Measurements from ENCODE around the gene ARFGAP1.

The ARFGAP1 gene

DNA sequence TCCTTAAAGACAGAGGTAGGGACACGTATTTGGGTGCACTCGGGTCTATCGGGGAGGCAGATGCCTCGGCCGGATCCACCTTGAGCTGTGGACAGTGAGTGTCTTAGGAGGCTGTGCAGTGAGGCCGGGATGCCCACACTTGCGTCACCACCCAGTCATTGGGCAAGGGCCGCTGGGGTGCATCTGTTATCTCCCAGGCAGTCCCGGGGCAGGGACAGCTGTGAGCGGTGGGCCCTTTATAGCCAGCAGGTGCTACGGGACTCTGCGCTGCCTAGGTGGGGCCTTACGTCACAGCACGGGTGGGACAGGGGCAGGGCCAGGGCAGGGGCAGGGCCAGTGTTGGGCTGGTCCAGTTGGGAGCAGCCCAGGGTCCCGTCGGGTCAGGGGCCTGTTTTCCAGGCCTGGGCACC lies 19.7 kb downstream of the ARFGAP1 start:
- Mint-ChIP-seq H3K4me1 (ENCODE audit: low read depth) (peaks cover 2% of the 10 kb centered on the region), H3K4me3 (no peak overlapping the region), H3K27me3 (ENCODE audit: low read depth) (peaks cover 9% of the 10 kb centered on the region), H3K27ac (no peak overlapping the region), H3K36me3 (ENCODE audit: low read depth) (peaks cover 4% of the 10 kb centered on the region), H3K9me3 (no peaks in the 10 kb centered on the region)
- no peak for DNase-seq (ENCODE audit: low spot score)

DNA sequence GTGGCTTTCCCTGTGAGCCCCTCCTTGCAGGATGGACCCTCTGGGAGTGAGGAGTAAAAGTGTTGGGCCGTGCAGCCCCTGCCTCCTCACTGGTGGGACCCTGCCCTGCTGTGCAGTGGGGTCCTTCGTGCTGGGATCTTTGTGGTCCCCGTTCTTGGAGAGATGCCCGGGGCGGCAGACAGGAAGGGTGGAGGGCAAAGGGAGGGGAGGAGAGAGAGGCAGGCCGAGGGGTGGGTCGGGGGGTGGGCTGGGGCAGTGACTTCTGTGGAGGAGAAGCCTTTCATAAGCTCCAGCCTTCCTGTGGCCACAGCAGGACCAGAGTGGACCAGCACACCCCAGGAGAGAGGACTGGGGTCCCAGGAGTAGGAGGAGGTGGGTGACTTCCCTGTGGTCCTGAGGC lies 20.3 kb downstream of the ARFGAP1 start, which contains the start of gene COL20A1:
COL20A1 (plus strand) TSS at position 283 of the 400 bp plus-strand sequence. CDS start 1,922 bp downstream, outside the sequence.
- no peak for DNase-seq (ENCODE audit: low spot score)
- no peak within 1 kb of the TSS for H3K27ac Mint-ChIP-seq
- peaks cover 2% of the 10 kb centered on the region for H3K4me1 Mint-ChIP-seq (ENCODE audit: low read depth)
- no peak within 1 kb of the TSS for H3K4me3 Mint-ChIP-seq
- H3K36me3 Mint-ChIP-seq (ENCODE audit: low read depth), result peaks cover 4% of the 10 kb centered on the region
- H3K27me3 Mint-ChIP-seq (ENCODE audit: low read depth), result peaks cover 9% of the 10 kb centered on the region
- no peaks in the 10 kb centered on the region for H3K9me3 Mint-ChIP-seq

DNA sequence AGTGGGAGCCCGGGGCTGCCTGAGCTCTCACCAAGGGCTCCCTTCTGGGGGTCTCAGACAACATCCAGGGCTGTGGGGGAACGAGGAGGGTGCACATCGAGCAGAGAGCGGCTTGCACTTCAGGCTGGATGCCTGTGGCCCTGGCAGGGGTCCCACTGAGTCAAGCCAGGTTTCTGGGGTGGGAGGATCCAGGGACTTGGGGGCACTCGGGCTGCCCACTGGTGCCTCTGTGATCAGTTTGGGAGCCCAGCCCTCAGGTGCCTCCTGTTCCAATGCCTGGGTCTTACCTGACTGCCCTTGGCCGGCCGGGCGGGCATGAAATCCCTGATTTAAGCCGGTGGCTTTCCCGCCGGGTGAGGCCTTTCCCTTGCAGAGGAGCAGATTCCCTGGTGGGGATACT lies 20.8 kb downstream of the ARFGAP1 start:
- no peak overlapping the region for H3K27ac Mint-ChIP-seq

DNA sequence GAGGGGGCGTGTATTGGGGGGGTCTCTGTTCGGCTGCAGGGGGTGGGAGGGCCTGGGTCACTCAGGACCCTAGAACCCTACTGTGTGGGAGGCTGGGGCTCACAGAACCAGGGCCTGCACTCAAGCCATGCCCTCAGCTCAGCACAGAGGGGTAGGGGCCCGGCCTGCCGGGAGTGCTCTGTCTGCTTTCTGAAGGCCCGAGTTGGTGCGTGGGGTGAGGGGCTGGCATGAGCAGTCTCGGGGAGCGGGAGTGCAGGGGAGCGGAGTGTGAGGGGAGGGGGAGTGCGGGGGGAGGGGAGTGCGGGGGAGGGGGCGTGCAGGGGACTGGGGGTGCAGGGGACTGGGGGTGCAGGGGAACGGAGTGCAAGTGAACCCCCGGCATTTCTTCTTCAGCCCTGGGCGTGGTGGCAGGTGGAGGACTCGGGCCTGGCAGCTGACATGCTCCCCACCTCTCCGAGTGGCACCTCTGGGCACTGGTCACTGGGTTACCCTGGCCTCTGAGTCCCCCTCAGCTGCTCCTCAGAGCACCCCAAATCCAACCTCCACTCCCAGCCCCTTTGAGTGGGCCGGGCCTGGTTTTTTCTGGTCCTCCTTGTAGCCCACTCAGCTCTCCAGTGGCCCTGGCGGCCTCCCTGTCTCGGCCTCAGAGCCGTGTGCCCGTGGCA lies 21.4 kb downstream of the ARFGAP1 start:
- no peak for DNase-seq (ENCODE audit: low spot score)
- Mint-ChIP-seq H3K27me3 (ENCODE audit: low read depth) (peaks cover 9% of the 10 kb centered on the region), H3K9me3 (no peaks in the 10 kb centered on the region), H3K4me1 (ENCODE audit: low read depth) (peaks cover 2% of the 10 kb centered on the region), H3K4me3 (no peak overlapping the region), H3K27ac (no peak overlapping the region), H3K36me3 (ENCODE audit: low read depth) (peaks cover under 1% of the 10 kb centered on the region)

More for the DNA sequence above, 20.8 kb downstream of the ARFGAP1 start:
- Mint-ChIP-seq H3K27me3 (ENCODE audit: low read depth) (peaks cover 9% of the 10 kb centered on the region), H3K4me1 (ENCODE audit: low read depth) (peaks cover 2% of the 10 kb centered on the region), H3K36me3 (ENCODE audit: low read depth) (peaks cover 4% of the 10 kb centered on the region), H3K9me3 (no peaks in the 10 kb centered on the region), H3K4me3 (no peak overlapping the region)
- DNase-seq (ENCODE audit: low spot score), result no peak

DNA sequence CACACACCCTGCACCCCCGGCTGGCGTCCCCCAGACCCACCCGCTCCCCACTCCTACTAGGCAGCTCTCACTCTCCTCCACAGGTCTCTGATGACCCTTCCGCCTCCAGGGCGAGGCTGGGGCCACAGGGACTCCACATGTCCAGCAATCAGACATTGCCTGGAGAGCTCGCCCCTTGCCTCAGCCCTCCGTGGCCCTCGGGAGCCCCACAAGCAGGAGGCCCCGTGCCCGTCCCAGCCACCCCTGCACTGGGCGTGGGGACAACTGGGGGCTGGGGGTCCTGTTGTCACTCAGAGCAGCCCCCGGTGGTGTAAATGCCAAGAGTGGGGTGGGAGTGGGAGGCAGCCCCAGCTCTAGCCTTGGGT lies 21.9 kb downstream of the ARFGAP1 start:
- no peak for DNase-seq (ENCODE audit: low spot score)
- H3K4me3 Mint-ChIP-seq, result no peak overlapping the region
- H3K27ac Mint-ChIP-seq, result no peak overlapping the region
- no peaks in the 10 kb centered on the region for H3K9me3 Mint-ChIP-seq
- peaks cover 9% of the 10 kb centered on the region for H3K27me3 Mint-ChIP-seq (ENCODE audit: low read depth)
- H3K4me1 Mint-ChIP-seq (ENCODE audit: low read depth), result peaks cover 2% of the 10 kb centered on the region
- no peaks in the 10 kb centered on the region for H3K36me3 Mint-ChIP-seq (ENCODE audit: low read depth)

DNA sequence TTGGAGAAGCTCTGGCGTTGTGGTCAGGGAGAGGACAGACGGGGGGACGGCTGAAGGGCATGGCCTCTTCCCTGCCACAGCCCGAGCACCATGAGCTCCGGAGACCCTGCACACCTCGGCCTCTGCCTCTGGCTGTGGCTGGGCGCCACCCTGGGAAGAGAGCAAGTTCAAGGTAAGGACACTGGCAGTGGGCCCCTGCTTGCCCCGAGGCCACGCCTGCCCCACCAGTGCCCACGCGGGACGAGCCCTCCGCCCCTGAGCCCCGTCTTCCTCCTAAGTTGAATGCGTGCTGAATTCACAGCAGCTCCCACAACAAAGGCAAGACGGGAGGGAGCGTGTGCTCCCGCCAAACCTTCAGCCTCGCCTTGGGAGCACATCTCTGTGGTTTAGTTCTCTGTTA lies 22.4 kb downstream of the ARFGAP1 start:
- Mint-ChIP-seq H3K27ac (no peak overlapping the region), H3K4me3 (no peak overlapping the region), H3K36me3 (ENCODE audit: low read depth) (no peaks in the 10 kb centered on the region), H3K27me3 (ENCODE audit: low read depth) (peaks cover 9% of the 10 kb centered on the region), H3K4me1 (ENCODE audit: low read depth) (peaks cover 2% of the 10 kb centered on the region), H3K9me3 (no peaks in the 10 kb centered on the region)
- DNase-seq (ENCODE audit: low spot score), result no peak

DNA sequence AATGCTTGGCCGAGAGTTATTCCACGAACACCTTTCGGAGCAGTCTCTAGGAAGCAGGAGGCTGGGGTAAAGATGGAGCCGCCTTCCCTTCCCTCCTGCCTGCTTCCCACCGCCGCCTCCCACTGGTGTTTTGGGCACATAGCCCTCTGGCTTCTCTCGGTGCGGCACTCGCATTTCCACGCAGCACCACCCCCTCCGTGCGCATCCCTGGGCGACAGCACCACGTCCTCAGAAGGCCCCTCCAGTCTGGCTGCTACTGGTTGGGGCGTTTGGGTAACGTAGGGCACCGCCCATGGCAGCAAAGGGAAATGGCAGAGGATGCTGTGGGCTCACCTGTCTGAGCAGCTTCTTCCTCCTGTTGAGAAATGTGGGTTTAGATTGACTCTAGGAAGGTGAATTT lies 22.8 kb downstream of the ARFGAP1 start:
- Mint-ChIP-seq H3K4me1 (ENCODE audit: low read depth) (peaks cover 2% of the 10 kb centered on the region), H3K27ac (no peak overlapping the region)
- no peak for DNase-seq (ENCODE audit: low spot score)

DNA sequence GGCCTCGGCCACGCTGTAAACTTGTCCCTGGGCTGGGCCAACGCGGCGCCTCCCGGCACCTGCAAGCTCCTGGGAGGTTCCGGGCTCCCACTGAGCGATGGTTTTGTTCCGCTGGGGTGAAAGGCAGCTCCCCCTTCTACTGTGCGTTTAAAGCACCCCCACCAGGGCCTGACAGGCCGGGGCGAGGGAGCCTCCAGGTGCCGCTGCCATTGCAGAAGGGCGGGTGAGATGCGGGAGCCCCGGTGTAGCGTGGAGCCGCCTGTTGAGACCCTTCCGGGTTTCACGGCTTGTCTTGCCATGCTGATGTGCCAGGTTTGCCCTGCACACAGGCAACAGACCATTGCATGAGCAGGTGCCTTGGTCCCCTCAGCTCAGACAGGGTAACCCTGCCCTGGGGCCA lies 23.2 kb downstream of the ARFGAP1 start:
- no peak overlapping the region for H3K27ac Mint-ChIP-seq

More for the DNA sequence above, 22.8 kb downstream of the ARFGAP1 start:
- Mint-ChIP-seq H3K9me3 (no peaks in the 10 kb centered on the region), H3K27me3 (ENCODE audit: low read depth) (peaks cover 9% of the 10 kb centered on the region), H3K4me3 (no peak overlapping the region), H3K36me3 (ENCODE audit: low read depth) (no peaks in the 10 kb centered on the region)

DNA sequence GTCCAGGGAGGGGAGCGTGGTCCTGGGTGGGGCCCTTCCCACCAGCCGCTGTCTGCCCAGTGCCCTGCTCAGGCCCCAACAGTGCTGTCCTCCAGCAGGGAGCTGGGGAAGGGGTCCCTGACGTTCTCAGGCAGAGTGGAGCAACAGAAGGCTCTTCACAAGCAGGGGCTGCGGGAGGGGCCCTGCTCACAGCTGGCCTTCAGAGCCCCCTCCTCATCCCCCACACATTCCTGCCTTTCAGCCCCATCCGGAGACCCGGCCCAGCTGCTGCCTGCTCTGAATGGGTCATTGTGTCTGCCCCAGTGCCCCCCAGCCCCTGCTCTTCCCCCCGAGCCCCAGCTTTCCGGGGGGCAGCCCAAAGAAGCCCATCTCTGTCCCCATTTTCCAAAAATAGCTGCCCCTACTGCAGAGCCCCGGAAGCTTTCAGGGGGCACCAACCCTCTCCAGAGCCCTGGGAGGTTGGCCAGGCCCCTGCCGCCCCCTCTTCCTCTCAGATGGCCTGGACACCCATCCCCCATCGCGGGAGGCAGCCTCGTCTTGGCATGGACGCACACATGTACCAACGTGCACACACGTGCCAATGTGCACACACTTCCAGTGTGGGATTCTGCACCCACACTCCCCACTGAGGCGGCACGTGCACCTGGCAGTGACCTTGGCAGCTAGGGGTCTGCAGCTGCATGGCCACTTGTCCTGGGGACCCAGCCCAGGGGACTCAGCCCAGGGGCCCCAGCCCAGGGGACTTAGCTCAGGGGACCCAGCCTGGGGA lies 24.1 kb downstream of the ARFGAP1 start:
- no peaks in the 10 kb centered on the region for H3K9me3 Mint-ChIP-seq
- H3K27ac Mint-ChIP-seq, result no peak overlapping the region
- peaks cover 9% of the 10 kb centered on the region for H3K27me3 Mint-ChIP-seq (ENCODE audit: low read depth)
- H3K4me1 Mint-ChIP-seq (ENCODE audit: low read depth), result peaks cover 2% of the 10 kb centered on the region
- no peak for DNase-seq (ENCODE audit: low spot score)
- H3K36me3 Mint-ChIP-seq (ENCODE audit: low read depth), result no peaks in the 10 kb centered on the region
- no peak overlapping the region for H3K4me3 Mint-ChIP-seq

More for the DNA sequence above, 23.2 kb downstream of the ARFGAP1 start:
- Mint-ChIP-seq H3K4me1 (ENCODE audit: low read depth) (peaks cover 2% of the 10 kb centered on the region), H3K9me3 (no peaks in the 10 kb centered on the region), H3K4me3 (no peak overlapping the region), H3K27me3 (ENCODE audit: low read depth) (peaks cover 9% of the 10 kb centered on the region), H3K36me3 (ENCODE audit: low read depth) (no peaks in the 10 kb centered on the region)
- no peak for DNase-seq (ENCODE audit: low spot score)

DNA sequence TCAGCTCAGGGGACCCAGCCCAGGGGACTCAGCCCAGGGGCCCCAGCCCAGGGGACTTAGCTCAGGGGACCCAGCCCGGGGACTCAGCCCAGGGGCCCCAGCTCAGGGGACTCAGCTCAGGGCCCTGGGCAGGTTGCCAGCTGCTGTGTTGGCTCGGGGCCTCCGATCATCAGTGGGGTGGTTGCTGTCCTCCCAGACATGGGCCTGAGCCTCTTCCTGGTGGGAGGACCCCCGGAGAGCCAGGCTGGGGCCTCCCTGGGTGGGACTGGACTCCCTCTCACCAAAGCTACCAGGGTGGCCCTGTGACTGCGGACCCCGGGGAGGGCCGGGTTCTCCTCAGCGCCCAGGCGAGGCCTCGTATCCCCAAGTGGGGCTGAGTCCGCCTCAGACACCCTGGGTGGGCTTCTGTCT lies 24.8 kb downstream of the ARFGAP1 start:
- no peak for DNase-seq (ENCODE audit: low spot score)
- H3K4me3 Mint-ChIP-seq, result no peak overlapping the region
- no peaks in the 10 kb centered on the region for H3K36me3 Mint-ChIP-seq (ENCODE audit: low read depth)
- H3K27me3 Mint-ChIP-seq (ENCODE audit: low read depth), result peaks cover 9% of the 10 kb centered on the region
- no peak overlapping the region for H3K27ac Mint-ChIP-seq
- H3K9me3 Mint-ChIP-seq, result no peaks in the 10 kb centered on the region
- H3K4me1 Mint-ChIP-seq (ENCODE audit: low read depth), result peaks cover 2% of the 10 kb centered on the region

DNA sequence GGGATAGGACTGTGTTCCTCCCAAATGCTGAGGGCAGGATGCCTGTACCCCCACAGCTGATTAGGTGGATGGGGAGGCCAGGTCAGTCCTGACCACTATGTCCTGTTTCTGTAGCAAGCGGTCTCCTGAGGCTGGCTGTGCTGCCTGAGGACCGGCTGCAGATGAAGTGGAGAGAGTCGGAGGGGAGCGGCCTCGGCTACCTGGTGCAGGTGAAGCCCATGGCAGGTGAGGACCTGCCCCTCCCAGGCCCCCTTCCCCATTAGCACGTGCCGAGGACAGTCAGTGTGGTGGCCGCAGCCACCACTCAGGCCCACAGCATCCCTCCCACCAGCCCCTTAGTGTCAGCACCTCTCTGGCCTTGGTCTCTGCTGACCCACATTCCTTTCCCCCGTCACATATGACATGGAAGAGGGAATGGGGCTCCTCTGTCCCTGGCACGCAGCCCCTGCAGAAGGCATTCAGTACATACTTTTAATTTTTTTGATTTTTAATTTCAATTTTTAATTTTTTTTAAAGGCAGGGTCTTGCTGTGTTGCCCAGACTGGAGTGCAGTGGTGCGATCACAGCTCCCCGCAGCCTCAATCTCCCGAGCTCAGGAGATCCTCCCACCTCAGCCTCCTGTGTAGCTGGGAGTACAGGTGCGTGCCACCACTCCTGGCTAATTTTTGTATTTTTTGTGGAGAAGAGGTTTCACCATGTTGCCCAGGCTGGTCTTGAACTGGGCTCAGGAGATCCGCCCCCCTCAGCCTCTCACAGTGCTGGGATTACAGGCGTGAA lies 25.4 kb downstream of the ARFGAP1 start:
- H3K9me3 Mint-ChIP-seq, result no peaks in the 10 kb centered on the region
- H3K27ac Mint-ChIP-seq, result no peak overlapping the region
- peaks cover 2% of the 10 kb centered on the region for H3K4me1 Mint-ChIP-seq (ENCODE audit: low read depth)
- no peaks in the 10 kb centered on the region for H3K36me3 Mint-ChIP-seq (ENCODE audit: low read depth)
- H3K4me3 Mint-ChIP-seq, result no peak overlapping the region
- DNase-seq (ENCODE audit: low spot score), result no peak
- peaks cover 9% of the 10 kb centered on the region for H3K27me3 Mint-ChIP-seq (ENCODE audit: low read depth)

DNA sequence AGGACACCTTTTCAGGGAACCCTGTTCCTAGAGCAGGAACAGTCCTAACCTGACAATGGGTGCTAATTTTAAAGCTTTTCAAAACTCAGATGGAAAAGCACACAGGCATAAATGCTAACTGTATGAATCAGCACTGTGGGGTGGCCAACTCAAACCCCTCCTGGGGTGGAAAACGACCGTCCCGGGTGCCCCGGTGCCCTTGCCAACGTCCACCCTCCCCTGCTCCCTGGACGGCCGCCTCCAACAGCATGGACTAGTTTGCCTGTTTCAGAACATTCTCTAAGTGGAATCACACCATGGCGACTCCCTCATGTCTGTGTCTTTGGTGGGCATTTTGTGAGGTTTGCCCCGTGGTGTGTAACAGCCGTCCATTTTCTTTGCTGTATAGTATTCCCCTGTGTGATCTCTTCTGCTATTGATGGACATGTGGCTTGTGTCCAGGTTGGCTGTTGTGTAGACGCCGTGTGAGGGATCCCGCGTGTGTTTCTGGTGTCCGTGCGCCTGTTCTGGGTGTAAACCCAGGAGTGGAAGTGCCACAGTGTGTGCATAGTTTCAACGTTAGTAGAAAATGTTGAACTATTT lies 26.2 kb downstream of the ARFGAP1 start:
- H3K4me3 Mint-ChIP-seq, result no peak overlapping the region
- no peak overlapping the region for H3K27ac Mint-ChIP-seq
- peaks cover 9% of the 10 kb centered on the region for H3K27me3 Mint-ChIP-seq (ENCODE audit: low read depth)
- DNase-seq (ENCODE audit: low spot score), result no peak
- H3K4me1 Mint-ChIP-seq (ENCODE audit: low read depth), result peaks cover 2% of the 10 kb centered on the region
- no peaks in the 10 kb centered on the region for H3K9me3 Mint-ChIP-seq
- H3K36me3 Mint-ChIP-seq (ENCODE audit: low read depth), result no peaks in the 10 kb centered on the region

DNA sequence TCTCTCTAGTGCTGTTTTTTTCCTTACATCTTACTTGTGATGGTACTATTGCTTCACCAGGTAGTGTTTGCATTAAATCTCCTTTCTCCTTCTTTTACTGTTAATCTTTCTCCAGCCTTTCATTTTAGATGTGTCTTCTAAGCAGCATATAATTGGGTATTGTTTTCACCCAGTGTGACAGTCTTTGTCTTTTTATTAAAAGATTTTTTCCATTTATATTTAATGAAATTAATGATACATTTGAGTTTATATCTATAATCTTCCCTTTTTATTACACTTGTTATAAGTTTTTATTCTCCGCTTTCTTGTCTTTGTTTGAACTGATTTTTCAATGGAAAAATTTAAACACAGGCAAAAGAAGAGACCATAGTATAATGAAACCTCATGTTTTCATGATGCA lies 29.1 kb downstream of the ARFGAP1 start:
- no peak overlapping the region for H3K4me3 Mint-ChIP-seq
- DNase-seq (ENCODE audit: low spot score), result no peak

More for the DNA sequence above, 29.1 kb downstream of the ARFGAP1 start:
- Mint-ChIP-seq H3K27me3 (ENCODE audit: low read depth) (no peaks in the 10 kb centered on the region), H3K4me1 (ENCODE audit: low read depth) (no peaks in the 10 kb centered on the region), H3K27ac (no peak overlapping the region), H3K9me3 (no peaks in the 10 kb centered on the region), H3K36me3 (ENCODE audit: low read depth) (no peaks in the 10 kb centered on the region)

All from T-helper 2 cell treated with Interferon-gamma antibody and Interleukin-4, amounts not matched to agents 5 μg/mL and 100 μg/mL, for 36 hours (primary cell).